HG03103 (cell line): ENCODE results near the gene SHANK1.

ENCODE experiments used
- ATAC-seq: cut with Tn5 transposase; IDR thresholded peaks from one replicate; pipeline ENCODE4 v1.9.1; 2021; ENCODE audit warnings: low read depth; ENCODE audit not compliant: unreplicated experiment

SHANK1 gene

GRCh38 chr19:50662651-50663481, 56.7 kb downstream of the SHANK1 start:
- ATAC-seq, result no peak

GRCh38 chr19:50661766-50662650, 57.6 kb downstream of the SHANK1 start:
- no peak for ATAC-seq

GRCh38 chr19:50661023-50661422, 58.6 kb downstream of the SHANK1 start:
- no peak for ATAC-seq

- no peak for ATAC-seq
Measured at GRCh38 chr19:50660088-50660366, 59.6 kb downstream of the SHANK1 start.

GRCh38 chr19:50659318-50660087, 60.1 kb downstream of the SHANK1 start:
- ATAC-seq, result no peak

GRCh38 chr19:50658441-50659317, 60.9 kb downstream of the SHANK1 start:
- no peak for ATAC-seq

- no peak for ATAC-seq
Measured at GRCh38 chr19:50657712-50658440, 61.7 kb downstream of the SHANK1 start.

- no peak for ATAC-seq
Measured at GRCh38 chr19:50657222-50657669, 62.4 kb downstream of the SHANK1 start.

GRCh38 chr19:50654882-50655281, 64.7 kb downstream of the SHANK1 start:
- no peak for ATAC-seq

- ATAC-seq, result no peak
Measured at GRCh38 chr19:50652722-50653121, 66.9 kb downstream of the SHANK1 start.

- ATAC-seq, result no peak
Measured at GRCh38 chr19:50651174-50651573, 68.4 kb downstream of the SHANK1 start.

- ATAC-seq, result no peak
Measured at GRCh38 chr19:50649433-50650391, 69.9 kb downstream of the SHANK1 start, which contains the start of gene C19orf81. Gene C19orf81 (plus strand): TSS chr19:50649445. CDS start chr19:50649445, 0 bp downstream.

GRCh38 chr19:50648659-50649058, 70.9 kb downstream of the SHANK1 start:
- ATAC-seq, result no peak

GRCh38 chr19:50647879-50648615, 71.6 kb downstream of the SHANK1 start:
- ATAC-seq, result no peak

GRCh38 chr19:50646074-50646807, 73.4 kb downstream of the SHANK1 start:
- no peak for ATAC-seq

GRCh38 chr19:50645107-50645506, 74.5 kb downstream of the SHANK1 start:
- no peak for ATAC-seq
